IPS DF 6.9 (cell line): ENCODE data around the gene RUFY2.
A peak's percentile ranks its signal among the peaks of the same experiment; 100 is the strongest.

Experiments used
- DNase-seq: peaks from one replicate; pipeline ENCODE4 v3.0.0-alpha.2; 2013; ENCODE audit warnings: low read depth, low spot score
- H3K27ac ChIP-seq: one replicate; pipeline ENCODE4 v1.5.1; 2013; ENCODE audit warnings: low read length, control low read depth
- H3K27me3 ChIP-seq: 2 replicates; pipeline ENCODE4 v1.6.1; 2013; ENCODE audit warnings: mild to moderate bottlenecking, low read length; ENCODE audit not compliant: control insufficient read depth, insufficient read depth
- H3K36me3 ChIP-seq: 2 replicates; pipeline ENCODE4 v1.6.1; 2013; ENCODE audit warnings: low read length; ENCODE audit not compliant: control insufficient read depth, insufficient read depth
- H3K4me1 ChIP-seq: 2 replicates; pipeline ENCODE4 v1.6.1; 2013; ENCODE audit warnings: low read length; ENCODE audit not compliant: control insufficient read depth, insufficient read depth
- H3K4me3 ChIP-seq: 2 replicates; pipeline ENCODE4 v1.5.1; 2013; ENCODE audit warnings: mild to moderate bottlenecking, low read length
- H3K9me3 ChIP-seq: 2 replicates; pipeline ENCODE4 v1.6.1; 2013; ENCODE audit warnings: low read length, inconsistent platforms; ENCODE audit not compliant: control insufficient read depth, insufficient read depth
- WGBS: extraction: QIAGEN DNeasy Blood & Tissue Kit; methylation state at CpG from one replicate; pipeline ENCODE4 v1.1.7; 2013; ENCODE audit warnings: mixed read lengths, missing lambda C conversion rate; ENCODE audit not compliant: insufficient read length, insufficient coverage; 5-methylcytosine and 5-hydroxymethylcytosine counted together

Gene RUFY2

DNA sequence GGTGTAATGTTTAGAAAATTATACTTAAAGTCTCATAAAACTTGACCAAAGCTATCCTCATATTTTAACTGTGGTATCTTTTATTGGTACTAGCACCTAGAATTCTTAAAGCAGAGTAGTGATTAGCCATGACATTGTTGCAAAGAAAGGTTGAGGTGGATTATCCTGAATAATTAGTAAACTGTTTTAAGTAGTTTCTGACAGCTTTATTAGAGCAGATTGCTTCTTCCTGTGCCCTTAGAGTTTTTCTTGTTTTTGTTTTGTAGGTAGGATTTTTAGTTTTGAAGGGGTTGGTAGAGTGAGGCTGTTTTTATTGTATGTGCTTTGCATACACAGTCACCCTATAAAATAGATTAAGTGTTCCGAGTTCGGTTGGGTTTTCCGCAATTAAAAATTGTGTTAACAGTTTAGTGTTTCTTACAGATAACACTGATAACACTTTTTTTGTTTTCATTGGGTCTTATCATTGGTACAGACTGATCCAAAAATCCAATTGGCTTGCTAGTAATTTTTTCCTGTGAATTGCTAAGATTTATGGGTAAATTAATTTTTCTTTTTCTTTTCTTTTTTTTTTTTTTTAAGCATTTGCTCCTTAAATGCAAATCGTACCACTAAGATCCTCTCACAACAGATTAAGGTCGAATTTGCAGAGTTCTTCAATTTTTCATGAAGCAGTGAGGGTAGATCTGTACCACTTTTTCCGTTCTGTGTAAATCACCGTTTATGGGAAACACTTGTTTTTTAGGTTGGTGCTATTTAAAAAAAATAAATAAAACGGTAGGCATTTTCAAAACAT is 72.2 kb downstream of the RUFY2 start:
- Histone ChIP-seq H3K9me3 (no peaks in the 10 kb centered on the region), H3K36me3 (no peaks in the 10 kb centered on the region; the same call in 1 of the 2 replicates), H3K27ac (no peak overlapping the region), H3K4me3 (no peak overlapping the region; the same call in 1 of the 2 replicates), H3K27me3 (no peaks in the 10 kb centered on the region), H3K4me1 (no peaks in the 10 kb centered on the region)
- no CpG with 5 or more reads among the region's 8 CpGs for WGBS
- no peak for DNase-seq

DNA sequence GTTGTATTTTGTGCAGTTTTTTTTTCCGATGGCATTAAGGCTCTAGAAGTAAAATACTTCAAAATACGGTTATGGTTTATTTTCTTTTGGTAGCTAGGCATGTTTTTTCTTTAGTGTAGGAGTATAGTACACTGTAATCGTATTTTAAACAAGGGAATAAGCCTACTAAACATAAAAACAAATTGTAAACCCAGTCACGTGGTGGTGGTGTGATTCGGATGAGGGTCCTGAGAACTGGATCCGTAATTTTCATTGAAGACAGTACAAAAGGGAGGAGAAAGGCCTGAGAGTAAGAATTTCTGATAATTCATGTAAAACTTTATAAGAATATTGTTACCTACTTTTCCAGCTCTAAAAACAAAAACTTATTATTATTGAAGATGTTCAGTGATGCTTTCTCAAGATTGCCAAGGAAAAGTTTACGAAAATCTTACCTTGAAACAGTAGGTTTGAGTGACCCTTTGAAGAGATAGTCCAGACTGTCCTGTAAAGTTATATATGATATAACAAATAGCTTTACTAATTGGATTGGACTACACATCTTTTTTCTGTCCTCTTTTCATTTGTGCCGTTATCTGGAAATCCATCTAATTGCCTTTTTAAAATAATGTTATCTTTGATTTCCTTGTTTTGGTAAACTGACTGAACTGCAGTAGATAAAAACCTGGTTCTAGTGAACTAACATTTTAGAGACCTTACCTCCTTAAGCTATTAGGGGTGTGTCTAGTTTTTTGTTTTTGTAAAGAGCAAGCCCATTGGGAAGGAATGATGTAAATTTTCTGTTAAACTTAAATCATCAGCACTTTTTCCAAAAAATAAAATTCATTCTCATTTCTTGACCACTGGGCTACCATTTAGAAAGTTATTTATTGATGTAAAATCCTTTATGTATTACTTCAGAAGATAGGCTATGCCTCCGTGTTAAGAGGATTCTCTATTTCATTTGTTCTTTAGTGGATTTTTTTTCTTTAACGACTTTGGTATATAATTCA is 73.3 kb downstream of the RUFY2 start:
- no peaks in the 10 kb centered on the region for H3K9me3 ChIP-seq
- no peaks in the 10 kb centered on the region for H3K27me3 ChIP-seq
- no peak for DNase-seq
- H3K4me1 ChIP-seq: no peaks in the 10 kb centered on the region
- peak overlapping the region; percentile 80; the same call in 1 of the 2 replicates for H3K4me3 ChIP-seq
- H3K27ac ChIP-seq: no peak overlapping the region
- WGBS: no CpG with 5 or more reads among the region's 10 CpGs
- no peaks in the 10 kb centered on the region; the same call in 1 of the 2 replicates for H3K36me3 ChIP-seq

DNA sequence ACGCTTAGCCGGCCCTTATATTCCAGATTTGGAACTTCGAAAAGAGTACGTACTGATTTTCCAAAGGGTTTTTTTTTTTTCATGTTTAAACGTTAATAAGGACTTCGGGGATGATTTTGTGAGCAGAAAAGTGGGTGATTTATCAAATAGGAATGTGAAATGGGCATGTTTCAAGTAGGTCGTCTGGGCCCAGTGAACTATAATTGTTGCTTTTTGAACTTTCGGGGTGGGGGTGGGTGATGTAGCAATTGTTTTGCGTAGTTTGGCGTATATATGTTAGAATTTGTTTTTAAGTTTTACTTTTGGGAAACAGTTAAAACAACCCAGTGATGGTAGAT is 74.0 kb downstream of the RUFY2 start:
- H3K4me3 ChIP-seq: peak overlapping the region; percentile 80
- no peaks in the 10 kb centered on the region for H3K4me1 ChIP-seq
- H3K27me3 ChIP-seq: no peaks in the 10 kb centered on the region
- no peaks in the 10 kb centered on the region; the same call in 1 of the 2 replicates for H3K36me3 ChIP-seq
- WGBS: no CpG with 5 or more reads among the region's 10 CpGs
- no peak overlapping the region for H3K27ac ChIP-seq
- H3K9me3 ChIP-seq: no peaks in the 10 kb centered on the region
- DNase-seq: no peak

DNA sequence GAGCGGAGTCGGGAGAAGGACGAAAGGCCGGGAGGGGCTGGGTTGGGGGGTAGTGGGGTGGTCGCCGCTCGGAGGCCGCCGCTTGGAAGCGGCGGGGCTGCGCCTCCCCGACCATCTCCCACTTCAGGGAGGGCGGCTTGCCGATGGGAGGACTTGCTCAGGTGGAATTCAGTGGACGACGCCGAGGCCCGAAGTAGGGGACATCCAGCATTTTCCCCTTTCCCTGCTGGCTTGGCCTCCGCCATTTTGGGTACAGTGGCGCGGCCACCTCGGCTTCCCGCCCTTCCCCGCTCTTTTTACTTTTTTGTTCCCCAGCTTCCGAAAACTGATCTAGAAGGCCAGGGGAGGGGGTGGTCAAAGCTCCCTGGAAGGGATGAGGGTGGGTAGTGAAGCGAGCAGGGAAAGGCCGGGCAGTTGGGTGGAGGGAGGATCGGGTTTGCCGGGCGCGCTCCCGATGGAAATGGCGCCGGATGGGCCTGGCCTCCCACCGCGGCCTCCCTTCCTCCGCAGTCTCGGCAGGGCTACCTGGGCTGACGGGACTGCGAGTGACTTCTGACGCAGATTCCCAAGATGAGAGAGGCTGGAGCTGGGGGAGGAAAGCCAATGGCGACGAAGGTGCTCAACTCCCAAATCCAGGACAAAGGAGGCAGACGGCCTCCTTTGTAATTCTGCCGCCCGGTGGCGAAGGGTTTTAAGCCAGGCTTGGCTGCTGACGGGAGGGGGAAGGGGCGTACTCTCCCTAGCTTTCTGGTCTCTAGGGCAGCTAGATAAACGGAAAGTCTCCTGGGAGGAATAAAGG is 74.6 kb downstream of the RUFY2 start, which contains the start of gene PBLD:
PBLD (minus strand) TSS at position 670 of the 799 bp plus-strand sequence. CDS start 26,084 bp downstream, outside the sequence.
- no peaks in the 10 kb centered on the region for H3K27me3 ChIP-seq
- no peaks in the 10 kb centered on the region for H3K4me1 ChIP-seq
- H3K27ac ChIP-seq: no peak within 1 kb of the TSS
- peak within 1 kb of the TSS; percentile 80 for H3K4me3 ChIP-seq
- no peak for DNase-seq
- H3K36me3 ChIP-seq: no peaks in the 10 kb centered on the region; the same call in 1 of the 2 replicates
- no CpG with 5 or more reads among the region's 51 CpGs for WGBS
- no peaks in the 10 kb centered on the region for H3K9me3 ChIP-seq

DNA sequence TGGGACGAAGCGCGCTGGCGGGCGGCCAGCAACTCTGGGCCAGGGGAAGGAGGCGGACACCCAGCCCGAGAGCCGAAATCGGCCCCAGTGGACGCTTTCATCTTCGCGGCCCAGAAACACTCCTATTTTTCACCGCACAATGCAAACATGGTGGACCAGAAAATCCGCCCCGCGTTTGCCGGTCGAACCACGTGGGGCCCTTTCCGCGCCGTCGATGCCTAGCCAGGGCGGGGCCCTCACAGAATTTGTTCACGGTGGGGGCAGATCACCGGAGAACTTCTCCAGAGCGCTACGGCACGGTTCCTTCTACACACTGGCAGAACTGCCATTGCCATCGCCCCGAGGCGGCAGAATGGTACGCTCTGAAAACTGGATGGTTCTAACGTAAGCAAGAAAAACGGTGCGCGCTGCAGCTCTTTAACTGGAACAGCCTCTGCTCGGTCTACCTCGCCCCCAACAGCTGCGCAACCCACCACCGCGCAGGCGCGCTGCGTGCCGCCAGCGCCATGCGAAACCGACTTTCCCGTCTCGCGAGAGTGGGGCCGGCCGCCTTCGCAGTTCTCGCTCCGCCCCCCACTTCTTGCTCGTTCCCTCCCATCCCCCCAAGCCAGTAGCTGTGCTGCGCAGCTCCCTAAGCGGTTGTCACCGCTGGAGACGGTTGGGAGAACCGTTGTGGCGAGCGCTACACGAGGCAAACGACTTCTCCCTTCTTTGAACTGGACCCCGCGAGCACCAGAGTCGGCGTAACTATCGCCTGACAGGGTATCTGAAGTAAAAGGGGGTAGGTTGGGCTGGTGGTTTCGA is 75.4 kb downstream of the RUFY2 start, which contains the start of gene HNRNPH3:
HNRNPH3 (plus strand) TSS at position 610 of the 804 bp plus-strand sequence. CDS start 5,158 bp downstream, outside the sequence.
- no peak within 1 kb of the TSS for H3K27ac ChIP-seq
- no peaks in the 10 kb centered on the region for H3K36me3 ChIP-seq
- H3K4me1 ChIP-seq: no peaks in the 10 kb centered on the region
- no peaks in the 10 kb centered on the region for H3K27me3 ChIP-seq
- DNase-seq: peak; percentile 97
- H3K9me3 ChIP-seq: no peaks in the 10 kb centered on the region
- WGBS: no CpG with 5 or more reads among the region's 73 CpGs
- H3K4me3 ChIP-seq: peak within 1 kb of the TSS; percentile 80

DNA sequence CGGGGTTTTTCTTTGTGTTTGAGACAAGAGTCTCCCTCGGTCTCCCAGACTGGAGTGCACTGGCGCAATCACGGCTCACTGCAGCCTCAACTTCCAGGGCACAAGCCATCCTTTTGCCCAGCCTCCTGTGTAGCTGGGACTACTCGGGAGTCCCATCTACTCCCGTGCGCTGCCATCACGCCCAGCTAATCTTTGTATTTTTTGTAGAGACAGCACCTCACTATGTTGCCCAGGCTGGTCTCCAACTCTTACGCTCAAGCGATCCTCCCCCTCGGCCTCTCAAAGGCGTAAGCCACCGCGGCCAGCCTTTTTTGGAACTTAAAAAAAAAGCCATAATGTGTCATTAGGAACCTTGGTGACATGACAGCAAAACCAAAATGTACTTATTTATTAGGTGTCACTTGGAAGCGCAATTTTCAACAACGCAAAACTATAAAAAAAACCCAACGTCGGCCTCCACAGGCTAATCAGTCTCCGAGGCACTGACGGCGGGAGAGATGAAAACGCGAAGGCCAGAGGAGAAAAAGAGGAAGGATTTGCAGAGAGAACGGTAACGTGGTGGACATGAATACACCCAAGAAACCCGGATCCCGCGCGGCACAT is 76.1 kb downstream of the RUFY2 start:
- H3K36me3 ChIP-seq: no peaks in the 10 kb centered on the region
- no peak for DNase-seq
- peak overlapping the region; percentile 80 for H3K4me3 ChIP-seq
- H3K4me1 ChIP-seq: no peaks in the 10 kb centered on the region
- no peak overlapping the region for H3K27ac ChIP-seq
- H3K9me3 ChIP-seq: no peaks in the 10 kb centered on the region
- no CpG with 5 or more reads among the region's 29 CpGs for WGBS
- H3K27me3 ChIP-seq: no peaks in the 10 kb centered on the region

DNA sequence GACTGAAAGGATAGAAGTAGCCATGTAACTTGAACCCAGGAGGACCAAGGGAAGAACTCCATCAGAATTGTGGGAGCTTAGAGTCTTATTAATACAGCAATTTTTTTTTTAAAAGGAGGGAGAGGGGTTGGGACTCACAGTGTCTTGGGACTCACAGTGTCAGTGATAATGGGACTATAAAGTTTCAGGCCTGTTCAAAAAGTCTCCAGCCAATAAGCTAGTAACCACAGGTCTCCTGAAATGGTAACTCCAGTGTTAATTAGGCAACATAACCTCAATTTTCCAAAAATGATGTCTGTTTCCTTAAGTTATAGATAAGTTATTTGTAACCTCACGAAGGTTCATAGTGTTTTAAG is 77.6 kb downstream of the RUFY2 start:
- H3K9me3 ChIP-seq: no peaks in the 10 kb centered on the region
- no peaks in the 10 kb centered on the region for H3K27me3 ChIP-seq
- H3K4me3 ChIP-seq: no peak overlapping the region
- no CpG with 5 or more reads among the region's 1 CpG for WGBS
- H3K27ac ChIP-seq: no peak overlapping the region
- DNase-seq: no peak
- no peaks in the 10 kb centered on the region for H3K36me3 ChIP-seq
- H3K4me1 ChIP-seq: no peaks in the 10 kb centered on the region

DNA sequence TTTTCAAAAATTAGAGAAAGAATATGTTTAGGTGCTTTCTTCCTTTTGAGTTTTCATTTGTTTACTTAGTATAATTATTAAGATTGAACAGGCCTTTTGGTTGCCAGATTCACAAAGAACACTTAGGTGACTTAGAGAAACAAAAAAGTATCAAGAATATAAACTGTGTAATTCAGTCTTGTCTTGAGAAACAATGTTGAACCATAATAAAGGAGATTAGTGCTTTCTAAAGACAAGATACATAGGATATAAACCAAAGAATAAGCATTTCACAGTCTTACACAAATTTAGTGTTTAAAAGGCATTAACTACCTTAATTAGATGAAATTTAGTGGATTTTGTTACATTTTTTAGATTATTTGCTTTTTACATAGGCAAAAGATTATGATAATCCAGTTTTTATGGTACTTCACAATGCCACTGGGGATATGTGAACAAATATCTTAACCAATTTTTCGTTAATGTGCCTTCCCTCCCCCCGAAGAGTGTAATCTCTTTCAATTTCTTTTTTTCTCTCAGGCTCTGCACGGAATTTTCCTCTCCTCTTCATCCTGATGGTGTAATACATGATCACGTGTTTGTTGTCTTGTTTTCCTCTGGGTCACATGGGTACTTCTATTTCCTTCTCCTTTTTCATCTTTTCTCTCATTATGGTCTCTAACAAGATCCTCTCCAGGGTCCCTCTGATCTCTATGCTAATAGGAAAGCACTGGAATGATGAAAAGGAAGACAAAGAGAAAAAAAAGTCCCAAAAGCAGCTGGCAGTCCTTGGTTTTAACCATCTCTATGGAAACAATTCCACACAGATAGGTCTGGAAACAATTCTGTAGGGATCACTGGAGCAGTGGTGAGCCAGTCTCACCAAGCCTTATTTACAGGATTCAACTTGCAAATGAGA is 78.9 kb downstream of the RUFY2 start:
- Histone ChIP-seq H3K27me3 (no peaks in the 10 kb centered on the region), H3K27ac (no peak overlapping the region), H3K36me3 (no peaks in the 10 kb centered on the region), H3K4me3 (no peak overlapping the region), H3K4me1 (no peaks in the 10 kb centered on the region), H3K9me3 (no peaks in the 10 kb centered on the region)
- no CpG with 5 or more reads among the region's 4 CpGs for WGBS
- DNase-seq: no peak
